ENCODE data around the gene ARHGEF19.

ARHGEF19 gene

GRCh38 chr1:16148329-16149092, 63.9 kb downstream of the ARHGEF19 start:
- DNase-seq (ENCODE audit: low read depth) = no peak

All from iris pigment epithelial cell (primary cell).